AG09319 (cell line): ENCODE data around the gene MFAP5.
A peak's percentile ranks its signal among the peaks of the same experiment; 100 is the strongest.

Experiments
- DNase-seq: peaks from one replicate; pipeline ENCODE4 v3.0.0-alpha.2; 2010; ENCODE audit warnings: low read depth; ENCODE audit errors: extremely low read depth
- TF ChIP-seq, protein P1 (sequence below): IDR thresholded peaks from 2 replicates; pipeline ENCODE4 v1.5.1; 2011; ENCODE audit warnings: low read depth, mild to moderate bottlenecking, inconsistent platforms, low read length, moderate library complexity

MFAP5 gene

DNA sequence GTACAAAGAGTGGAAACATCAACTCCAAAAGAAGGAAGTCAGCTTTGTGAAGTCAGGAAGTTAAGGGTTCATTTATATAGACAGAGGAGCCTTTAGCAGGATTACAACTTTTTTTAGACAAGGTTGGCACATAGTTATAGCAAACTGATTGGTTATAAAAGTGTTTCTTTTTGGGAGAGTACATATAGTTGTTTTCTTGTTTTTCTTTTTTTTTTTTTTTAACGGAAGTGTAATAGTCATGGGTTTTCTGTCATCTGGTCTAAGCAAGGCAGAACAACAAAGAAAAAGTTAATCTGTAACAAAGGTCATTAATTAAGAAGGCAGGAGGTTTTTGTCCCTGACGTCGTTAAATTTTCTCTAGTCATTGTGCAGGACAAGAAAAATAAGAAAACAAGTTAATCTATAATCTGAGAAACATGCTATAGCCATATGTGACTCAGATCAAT, 13.0 kb upstream of the MFAP5 start:
- TF ChIP-seq, protein P1, sequence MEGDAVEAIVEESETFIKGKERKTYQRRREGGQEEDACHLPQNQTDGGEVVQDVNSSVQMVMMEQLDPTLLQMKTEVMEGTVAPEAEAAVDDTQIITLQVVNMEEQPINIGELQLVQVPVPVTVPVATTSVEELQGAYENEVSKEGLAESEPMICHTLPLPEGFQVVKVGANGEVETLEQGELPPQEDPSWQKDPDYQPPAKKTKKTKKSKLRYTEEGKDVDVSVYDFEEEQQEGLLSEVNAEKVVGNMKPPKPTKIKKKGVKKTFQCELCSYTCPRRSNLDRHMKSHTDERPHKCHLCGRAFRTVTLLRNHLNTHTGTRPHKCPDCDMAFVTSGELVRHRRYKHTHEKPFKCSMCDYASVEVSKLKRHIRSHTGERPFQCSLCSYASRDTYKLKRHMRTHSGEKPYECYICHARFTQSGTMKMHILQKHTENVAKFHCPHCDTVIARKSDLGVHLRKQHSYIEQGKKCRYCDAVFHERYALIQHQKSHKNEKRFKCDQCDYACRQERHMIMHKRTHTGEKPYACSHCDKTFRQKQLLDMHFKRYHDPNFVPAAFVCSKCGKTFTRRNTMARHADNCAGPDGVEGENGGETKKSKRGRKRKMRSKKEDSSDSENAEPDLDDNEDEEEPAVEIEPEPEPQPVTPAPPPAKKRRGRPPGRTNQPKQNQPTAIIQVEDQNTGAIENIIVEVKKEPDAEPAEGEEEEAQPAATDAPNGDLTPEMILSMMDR = no peak
- DNase-seq = no peak

DNA sequence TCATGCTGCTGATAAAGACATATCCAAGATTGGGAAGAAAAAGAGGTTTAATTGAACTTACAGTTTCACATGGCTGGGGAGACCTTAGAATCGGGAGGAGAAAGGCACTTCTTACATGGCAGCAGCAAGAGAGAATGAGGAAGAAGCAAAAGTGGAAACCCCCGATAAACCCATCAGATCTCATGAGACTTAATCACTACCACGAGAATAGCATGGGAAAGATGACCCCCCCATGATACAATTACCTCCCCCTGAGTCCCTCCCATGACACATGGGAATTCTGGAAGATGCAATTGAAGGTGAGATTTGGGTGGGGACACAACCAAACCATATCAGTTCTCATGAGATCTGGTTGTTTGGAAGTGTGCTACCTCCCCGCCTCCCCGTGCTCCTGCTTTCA, 9.8 kb upstream of the MFAP5 start:
- TF ChIP-seq, protein P1 = no peak

DNA sequence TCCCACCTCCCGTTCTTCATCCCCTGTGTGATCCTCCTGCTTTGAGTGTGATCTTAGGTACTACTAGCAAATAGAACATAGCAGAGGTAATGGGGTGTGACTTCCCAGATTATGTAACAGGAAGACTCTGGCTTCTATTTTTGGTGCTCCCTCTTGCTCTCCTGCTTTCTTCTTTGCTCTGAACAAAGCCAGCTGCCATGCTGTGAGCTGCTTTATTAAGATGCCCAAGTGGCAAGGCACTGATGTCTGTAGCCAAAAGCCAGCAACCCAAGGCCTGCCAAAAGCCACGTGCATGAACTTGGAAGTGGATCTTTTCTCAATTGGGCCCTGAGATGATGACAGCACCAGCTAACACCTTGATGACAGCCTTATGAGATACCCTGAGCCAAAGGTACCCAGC, 5.8 kb upstream of the MFAP5 start:
- no peak for DNase-seq
- TF ChIP-seq, protein P1 = no peak

More for the DNA sequence above, 9.8 kb upstream of the MFAP5 start:
- no peak for DNase-seq

DNA sequence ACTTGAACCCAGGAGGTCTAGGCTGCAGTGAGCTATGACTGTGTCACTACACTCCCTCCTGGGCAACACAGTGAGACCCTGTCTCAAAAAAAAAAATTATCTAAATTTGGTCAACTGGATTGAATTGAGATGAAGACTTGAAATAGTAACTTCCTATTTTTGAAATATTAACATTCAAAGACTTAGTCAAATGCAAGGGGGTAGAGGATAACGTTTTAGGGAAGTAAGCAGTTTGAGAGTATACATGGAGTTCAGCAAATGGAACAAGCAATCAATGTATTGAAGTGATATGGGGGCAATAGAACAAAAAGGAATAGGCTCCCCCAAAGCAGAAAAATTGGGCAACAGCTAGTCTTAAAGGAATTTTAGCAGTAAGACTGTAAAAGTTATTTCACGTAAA, 4.6 kb upstream of the MFAP5 start:
- DNase-seq = no peak
- TF ChIP-seq, protein P1 = no peak

DNA sequence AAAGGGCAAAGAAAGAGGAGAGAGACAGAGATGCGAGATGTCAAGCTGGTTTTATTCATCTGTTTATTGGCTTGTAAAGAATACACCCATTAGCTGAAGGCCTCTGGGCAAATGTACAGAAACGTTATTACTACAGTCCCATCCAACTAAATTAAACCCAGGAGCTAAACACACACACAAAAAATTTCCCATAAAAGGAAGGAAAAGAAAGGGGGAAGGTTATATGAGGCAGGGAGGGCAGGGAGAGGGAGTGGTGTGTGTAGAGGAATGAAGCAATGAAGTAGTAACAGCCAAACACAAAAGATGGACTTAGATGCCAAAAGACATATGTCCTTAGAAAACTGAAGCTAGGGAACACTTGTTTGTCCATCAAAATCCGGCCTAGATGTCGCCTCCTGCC, 3.1 kb upstream of the MFAP5 start:
- TF ChIP-seq, protein P1 = no peak
- peak; percentile 15 for DNase-seq

DNA sequence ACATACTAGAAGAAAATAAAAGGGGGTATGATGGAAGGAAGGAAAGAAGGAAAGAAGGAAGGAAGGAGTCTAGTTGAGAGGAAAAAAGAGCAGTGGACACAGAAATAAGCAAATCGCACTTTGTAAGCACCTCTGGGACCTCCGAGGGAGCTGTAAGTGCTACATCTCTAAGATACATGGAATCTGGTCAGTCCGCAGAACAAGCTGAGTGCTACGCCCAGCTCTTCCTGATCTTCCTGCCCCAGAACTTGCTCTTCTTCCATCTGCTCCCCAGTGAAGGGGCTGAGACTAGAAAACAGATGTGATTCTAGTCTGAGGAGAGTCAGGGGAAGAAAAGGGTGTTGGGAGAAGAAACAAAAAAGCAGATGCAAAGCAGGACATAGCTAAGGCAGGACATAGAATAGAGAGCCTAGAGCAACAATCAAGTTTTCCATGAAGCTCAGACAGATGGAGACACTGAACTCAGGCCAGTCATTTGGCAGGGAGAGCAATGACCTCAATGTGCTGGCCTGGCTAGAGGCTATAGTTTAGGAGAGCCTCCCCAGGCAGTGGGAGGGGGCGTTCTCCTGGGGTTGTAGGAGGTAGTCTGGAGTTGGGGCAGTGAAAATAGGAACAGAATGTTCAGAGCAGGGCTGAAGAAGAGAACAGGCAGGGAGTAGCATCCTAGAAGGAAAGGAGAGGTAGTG, 1.7 kb upstream of the MFAP5 start:
- TF ChIP-seq, protein P1 = no peak
- DNase-seq = no peak

DNA sequence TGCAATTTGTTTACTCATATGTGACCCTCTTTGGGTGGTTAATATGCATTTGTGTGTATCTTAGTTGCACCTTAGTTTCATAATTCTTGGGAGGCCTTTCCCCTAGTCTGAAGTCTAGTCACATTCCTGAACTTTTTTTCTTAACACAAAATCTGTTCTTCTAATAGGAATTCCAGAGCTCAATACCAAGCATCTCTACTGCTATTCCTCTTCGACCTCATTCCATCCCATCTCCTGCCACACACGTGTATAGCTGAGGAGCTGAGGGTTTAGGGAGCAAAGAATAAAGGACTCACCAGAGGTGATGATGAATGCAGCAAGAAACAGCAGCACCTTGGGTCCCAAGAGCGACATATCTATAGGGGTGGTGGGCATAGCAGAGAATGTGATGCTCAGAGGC, 875 bp downstream of the MFAP5 start:
- TF ChIP-seq, protein P1 = no peak
- no peak for DNase-seq
